HG03280 (cell line): ENCODE measurements around the gene ZNF507.
"Not testable (repeated sequence)": the region's sequence is repeated elsewhere in the genome, so short reads cannot be mapped to it uniquely, and the experiment has no call there.

Experiments used
- ATAC-seq: cut with Tn5 transposase; IDR thresholded peaks from one replicate; pipeline ENCODE4 v1.9.1; 2021; ENCODE audit warnings: mild to moderate bottlenecking, moderate library complexity; ENCODE audit not compliant: unreplicated experiment

The ZNF507 gene

DNA sequence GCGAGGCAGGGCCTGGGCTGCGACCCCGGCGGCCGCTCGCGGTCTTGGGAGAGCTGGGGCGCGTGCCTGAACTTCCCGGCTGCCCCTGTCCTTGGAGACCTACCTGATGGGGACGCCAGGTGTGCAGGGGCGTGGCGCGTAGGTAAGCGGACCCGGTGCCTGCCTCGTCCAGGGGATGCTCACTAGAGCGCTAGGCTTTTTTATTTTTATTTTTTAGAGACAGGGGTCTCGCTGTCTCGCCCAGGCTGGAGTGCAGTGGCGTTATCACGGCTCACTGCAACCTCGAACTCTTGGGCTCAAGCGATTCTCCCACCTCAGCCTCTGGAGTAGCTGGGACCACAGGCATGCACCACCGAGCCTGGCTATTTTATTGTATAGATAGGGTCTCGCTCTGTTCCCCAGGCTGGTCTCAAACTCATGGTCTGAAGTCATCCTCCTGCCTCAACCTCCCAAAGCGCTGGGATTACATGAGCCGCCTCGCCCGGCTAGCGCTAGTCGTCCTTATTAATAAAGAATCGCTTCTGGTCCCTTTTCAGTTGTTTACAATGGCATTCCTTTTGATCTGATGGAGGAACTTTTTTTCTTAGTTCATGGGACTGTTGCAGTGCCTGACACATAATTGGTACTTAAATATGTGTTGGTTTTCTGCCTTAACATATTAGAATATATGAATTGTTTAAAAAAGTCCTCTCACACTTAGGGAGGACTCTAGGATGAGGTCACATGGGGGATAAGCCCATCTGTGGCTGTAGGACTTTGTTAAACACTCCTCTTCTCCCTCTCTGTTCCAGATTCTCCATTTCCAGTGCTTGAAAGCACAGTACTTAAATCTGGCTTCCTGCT, 61.0 kb downstream of the ZNF507 start:
- ATAC-seq = no peak

DNA sequence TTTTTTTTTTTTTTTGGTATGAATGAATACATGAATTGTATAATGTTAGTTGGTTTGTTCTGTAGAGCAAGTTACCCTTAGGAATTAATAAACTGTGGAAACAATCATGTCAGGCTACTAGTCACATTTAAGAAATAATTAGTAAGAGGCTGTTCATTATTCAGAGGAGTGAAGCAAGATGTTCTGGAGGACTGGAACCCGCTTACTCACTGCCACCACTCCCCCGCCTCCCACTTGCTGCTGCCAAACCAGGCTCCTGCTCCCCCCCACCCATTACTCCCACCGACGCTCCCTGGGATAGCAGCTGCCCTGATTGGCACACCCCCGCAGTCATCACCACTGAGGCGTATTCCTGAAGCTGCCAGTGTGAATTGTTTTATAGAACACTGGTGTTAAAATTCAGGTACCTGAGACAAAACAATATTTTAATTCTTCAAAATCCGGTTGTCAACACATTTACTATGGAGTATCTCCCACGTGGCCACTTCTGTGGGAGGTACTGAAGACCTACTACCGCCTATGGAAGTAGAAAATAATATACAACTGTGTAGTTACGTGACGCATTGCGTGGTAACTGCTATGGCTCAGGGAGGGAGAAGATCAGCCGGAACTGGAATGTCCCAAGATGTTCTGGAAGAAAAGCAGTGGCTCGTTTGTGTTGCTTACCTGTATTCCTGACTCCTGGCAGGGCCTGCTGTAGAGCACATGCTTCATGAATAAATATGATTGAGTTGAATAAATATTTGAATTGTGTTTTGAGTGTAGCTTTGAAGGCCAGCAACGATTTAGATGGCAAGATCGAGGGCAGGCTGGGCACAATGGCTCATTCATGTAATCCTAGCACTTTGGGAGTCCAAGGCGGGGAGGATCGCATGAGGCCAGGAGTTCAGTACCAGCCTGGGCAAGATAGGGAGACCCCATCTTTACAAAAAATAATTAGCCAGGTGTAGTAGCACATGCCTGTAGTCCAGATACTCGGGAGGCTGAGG, 61.9 kb downstream of the ZNF507 start:
- no peak for ATAC-seq

DNA sequence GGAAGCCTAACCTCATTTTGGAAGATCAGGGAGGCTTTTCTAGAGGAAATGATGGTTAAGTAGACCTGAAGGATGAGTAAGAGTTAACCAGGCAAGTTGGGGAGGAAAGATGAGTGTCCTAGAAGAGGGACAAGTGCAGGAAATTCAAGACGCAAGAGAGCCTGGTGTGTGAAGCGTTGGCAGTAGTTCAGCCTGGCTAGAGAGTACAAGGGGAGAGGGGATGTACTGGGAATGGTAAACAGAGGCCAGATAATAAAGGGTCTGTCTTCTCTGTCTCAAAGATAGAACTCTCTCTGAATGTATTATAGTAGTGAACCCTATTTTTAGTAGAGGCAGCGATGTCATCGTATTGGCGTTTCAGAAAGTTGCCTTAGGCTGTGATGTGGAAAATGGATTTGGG, 69.8 kb downstream of the ZNF507 start:
- no peak for ATAC-seq

GRCh38 chr19:32415669-32416068, 70.3 kb downstream of the ZNF507 start:
- no peak for ATAC-seq

GRCh38 chr19:32416749-32417456, 71.5 kb downstream of the ZNF507 start:
- no peak for ATAC-seq

- ATAC-seq = no peak
Observed at GRCh38 chr19:32418155-32418554, 72.7 kb downstream of the ZNF507 start.

- ATAC-seq = no peak
Observed at GRCh38 chr19:32421589-32422361, 76.4 kb downstream of the ZNF507 start.

DNA sequence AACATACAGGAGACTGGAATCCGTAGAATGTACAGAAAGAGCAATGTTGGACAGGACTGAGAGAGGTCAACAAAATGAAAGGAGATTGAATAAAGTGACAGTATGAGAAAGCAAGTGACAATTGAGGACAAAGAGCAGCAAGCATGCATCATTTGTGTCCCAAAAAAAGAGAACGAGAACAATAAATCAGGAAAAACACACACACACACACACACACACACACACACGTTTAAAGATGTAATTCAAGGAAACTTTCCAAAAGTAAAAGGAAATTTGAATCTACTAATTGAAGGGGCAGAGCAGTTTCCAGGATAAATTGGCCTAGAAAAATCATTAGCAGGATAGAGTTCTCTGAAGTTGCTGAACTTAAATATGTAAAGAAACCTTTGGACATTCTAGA, 77.0 kb downstream of the ZNF507 start:
- no peak for ATAC-seq

DNA sequence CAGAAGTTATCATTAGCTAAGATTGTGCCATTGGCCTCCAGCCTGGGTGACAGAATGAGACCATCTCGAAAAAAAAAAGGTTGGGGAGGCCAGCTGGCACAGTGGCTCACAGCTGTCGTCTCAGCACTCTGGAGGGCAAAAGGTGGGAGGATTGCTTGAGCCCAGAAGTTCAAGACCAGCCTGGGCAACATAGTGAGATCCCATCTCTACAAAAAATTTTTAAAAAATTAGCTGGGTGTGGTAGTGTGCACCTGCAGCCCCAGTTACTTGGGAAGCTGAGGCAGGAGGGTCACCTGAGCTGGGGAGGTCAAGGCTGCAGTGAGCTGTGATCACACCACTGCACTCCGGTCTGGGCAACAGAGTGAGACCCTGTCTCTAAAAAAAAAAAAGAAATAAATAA, 78.5 kb downstream of the ZNF507 start:
- not testable (repeated sequence) for ATAC-seq

GRCh38 chr19:32427536-32427935, 82.1 kb downstream of the ZNF507 start:
- no peak for ATAC-seq

DNA sequence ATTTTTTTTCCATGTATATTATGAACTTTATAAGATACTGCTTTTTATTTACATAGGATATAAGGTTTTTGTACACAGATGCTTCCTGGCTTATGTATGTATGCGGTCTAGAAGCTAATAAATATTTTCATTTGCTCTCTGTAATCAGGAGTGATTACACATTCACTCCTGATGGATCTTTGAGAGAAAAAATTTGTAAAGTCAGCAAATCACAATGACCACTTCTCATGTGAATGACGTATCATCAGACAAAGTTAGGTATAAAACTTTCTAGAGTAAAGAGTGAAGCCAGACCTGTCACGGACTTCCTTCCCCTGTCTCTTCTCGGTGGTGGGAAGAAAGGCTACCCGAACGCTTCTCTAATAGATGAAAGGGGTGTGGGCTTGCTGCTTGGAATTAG, 91.3 kb downstream of the ZNF507 start:
- no peak for ATAC-seq

DNA sequence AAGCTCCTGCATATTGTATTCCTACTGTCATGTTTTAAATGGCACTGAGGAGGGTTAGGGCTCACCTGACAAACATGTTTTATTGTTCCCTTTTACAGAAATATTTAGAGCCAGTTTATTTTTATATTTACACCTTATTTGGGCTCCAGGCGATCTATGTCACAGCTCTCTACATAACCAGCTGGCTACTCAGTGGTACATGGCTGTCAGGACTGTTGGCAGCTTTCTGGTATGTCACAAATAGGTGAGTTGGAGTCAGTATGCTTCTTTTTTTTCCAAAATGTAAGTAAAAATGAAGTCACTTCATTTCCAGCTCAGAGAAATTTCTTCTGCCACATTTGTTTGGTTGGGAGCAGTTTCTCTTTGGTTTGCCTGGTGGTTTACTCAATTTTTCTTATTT, 91.7 kb downstream of the ZNF507 start:
- no peak for ATAC-seq
